NK-92 (cell line): ENCODE measurements around the gene CLN3.
"Not testable (repeated sequence)": the region's sequence is repeated elsewhere in the genome, so short reads cannot be mapped to it uniquely, and the experiment has no call there.

Source experiments
- DNase-seq: peaks from one replicate; lab custom pipeline; 2025; ENCODE audit not compliant: unreplicated experiment; lab: John Stamatoyannopoulos, UW

The CLN3 gene

DNA sequence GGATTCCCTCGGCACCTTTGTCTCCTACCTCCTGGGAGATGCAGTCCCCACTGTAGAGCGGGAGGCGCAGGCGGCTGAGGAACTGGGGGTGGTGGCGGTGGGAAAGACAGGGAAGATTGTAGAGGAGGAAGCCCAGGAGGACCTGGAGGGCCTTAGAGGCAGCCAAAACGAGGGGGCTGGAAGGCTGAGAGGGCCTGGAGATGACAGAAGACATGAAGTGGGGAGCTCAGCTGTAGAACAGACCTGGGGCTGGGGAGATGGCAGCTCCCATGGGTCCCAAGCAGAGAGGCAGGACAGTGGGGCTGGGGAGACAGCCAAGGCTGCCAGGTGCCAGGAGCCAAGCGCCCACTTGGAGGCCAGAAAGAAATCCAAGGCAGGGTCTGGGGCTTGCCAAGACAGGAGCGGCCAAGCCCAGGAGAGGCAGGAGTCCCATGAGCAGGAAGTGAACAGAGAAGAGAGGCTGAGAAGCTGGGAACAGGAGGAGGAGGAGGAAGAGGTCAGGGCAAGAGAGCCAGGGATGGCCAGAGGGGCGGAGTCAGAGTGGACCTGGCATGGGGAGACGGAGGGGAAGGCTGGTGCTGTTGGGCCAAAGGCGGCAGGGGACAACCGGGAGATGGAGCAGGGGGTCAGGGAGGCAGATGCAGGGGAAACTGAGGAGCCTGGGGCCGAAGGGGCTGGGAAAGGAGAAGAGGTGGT is 3.4 kb upstream of the CLN3 start:
- DNase-seq: no peak

- DNase-seq: peak; percentile 53
Measured at GRCh38 chr16:28494121-28494851, 2.4 kb upstream of the CLN3 start, which contains the start of gene APOBR. Gene APOBR, plus strand, starts transcription at chr16:28494643. Its CDS starts 39 bp downstream, at chr16:28494682.

DNA sequence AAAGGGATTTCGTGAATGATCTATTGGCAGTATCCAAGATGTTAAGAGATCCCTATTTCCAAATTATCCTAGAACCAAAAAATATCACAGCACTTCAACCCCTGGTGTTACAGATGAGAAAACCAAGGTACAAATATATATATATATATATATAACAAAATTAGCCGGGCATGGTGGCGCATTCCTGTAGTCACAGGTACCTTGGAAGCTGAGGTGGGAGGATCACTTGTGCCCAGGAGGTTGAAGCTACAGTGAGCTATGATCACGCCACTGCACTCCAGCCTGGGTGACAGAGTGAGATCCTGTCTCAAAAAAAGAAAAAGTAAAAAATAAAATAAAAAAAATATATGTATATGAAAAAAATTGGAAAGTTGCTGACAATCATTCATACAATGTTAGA is 637 bp upstream of the CLN3 start:
- no peak for DNase-seq

DNA sequence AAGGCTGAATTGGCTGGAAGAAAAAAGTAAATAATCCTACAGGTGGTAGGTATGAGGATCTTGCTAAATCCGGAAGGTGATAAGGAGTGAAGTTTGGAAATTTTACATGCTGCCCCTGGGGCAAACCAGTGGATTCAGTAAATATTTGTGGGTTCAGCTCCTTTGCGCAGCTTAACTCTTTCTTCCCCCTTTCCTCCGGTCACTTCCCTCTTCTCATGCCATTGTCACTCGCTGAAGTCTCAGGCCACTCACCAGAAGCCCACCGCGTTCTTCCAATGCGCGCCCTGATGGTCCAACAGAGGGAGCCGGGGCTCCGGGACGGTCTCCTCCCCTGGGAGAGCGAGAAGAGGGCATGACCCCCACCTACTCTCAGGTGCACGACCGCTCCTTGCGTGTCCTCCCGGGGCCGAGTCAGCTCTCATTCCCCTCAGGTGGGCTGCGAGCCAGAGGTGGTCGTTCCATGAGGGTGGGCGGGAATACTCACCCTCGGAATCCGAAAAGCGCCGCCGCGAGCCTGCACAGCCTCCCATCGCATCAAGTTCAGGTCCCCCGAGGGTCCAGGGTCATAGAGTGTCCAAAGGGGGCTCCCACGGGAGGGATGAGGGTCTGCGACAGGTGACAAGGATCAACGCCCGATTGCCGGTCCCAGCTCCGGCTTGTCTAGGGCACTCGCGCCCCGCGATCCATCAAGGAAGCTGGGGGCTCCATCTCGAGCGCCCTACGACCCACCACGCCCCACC is 474 bp downstream of the CLN3 start:
- no peak for DNase-seq

DNA sequence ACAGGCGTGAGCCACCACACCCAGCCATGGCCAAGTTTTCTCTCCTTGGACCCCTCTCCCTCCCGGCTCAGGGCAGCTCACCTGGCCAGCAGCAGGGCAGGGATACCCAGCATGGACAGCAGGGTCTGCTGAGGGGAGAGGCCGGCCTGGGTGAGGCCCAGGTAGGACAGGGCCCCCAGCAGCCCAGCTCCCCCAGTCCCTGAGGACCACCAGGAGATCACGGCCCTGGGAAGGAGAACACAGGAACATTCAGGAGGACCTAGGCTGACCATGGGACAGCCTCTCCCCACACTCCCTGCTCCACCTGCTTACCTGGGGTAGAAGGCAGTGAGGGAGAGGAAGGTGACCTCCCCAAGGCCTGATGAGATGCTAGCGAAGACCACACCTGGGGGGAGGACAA is 5.6 kb downstream of the CLN3 start:
- DNase-seq: no peak

DNA sequence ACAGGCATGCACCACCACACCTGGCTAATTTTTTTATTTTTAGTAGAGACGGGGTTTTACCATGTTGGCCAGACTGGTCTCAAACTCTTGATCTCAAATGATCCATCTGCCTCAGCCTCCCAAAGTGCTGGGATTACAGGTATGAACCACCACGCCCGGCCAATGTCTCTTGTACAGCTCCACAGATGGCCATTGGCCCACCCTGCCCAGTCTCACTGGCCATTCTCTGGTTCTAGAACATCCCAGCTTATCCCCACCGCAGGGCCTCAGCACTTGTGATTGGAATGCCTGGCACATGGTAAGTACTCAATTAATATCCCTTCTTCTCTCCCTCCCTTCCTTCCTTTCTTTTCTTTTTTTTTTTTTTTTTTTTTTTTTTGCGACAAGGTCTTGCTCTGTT is 8.5 kb downstream of the CLN3 start:
- not testable (repeated sequence) for DNase-seq

DNA sequence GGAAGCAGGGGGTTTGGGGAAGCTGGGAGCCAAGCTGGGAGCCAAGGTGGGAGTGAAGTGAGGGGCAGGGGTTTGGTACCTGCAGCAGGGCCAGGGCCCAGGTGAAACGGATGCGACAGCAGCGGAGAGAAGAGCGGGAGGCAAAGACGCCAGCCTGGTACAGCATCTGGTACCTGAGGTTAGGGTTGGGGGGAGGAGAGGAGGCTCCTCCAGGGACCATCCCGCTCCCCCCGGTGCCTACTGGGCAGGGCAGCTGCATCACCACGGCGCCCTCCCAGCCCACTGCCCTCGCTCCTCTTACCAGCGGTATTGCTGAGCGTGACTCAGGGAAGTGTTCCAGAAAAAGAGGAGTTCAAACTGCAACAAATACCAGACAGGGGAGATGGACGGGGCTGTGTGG is 9.8 kb downstream of the CLN3 start:
- no peak for DNase-seq

DNA sequence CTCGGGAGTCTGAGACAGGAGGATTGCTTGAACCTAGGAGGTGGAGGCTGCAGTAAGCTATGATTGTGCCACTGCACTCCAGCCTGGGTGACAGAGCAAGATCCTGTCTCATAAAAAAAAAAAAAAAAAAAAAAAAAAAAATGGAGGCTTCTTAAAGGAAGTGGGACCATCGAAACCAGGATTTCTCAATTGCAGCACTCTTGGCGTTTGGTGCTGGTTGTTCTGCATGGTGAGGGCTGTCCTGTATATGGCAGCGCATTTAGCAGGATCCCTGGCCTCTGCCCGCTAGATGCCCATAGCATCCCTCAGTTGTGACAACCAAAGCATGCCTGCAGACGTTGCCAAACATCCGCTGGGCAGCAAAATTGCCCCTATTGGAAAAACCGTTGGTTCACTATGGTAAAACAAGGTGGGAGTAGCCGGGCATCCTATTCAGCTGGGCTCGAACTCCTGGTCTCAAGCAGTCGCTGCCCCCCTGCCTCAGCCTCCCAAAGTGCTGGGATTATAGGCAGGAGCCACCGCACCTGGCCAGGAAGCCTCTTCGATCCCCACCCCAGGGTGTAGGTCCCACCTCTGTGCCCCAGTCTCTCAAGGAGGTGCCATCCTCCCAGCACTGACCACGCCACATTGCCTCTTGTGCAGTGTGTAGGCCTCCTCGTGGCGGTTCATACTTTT is 13.2 kb downstream of the CLN3 start:
- no peak for DNase-seq

- no peak for DNase-seq
Measured at GRCh38 chr16:28477311-28477920, 14.5 kb downstream of the CLN3 start.

DNA sequence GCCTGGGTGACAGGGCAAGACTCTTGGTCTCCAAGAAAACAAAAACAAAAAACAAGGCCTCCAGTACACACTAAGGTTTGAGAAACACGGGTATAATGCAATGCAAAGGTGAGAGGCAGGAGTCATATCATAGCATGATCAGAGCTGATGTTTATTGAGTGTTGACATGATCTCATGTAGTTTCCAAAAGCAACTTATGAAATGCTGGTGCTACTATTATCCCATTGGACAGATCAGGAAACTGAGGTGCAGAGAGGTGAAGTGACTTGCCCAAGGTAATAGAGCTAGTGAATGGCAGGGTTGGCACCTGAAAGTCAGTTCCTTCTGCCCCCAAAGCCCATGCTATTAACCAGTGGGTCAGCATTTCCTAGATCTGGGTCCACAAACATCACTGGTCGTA is 16.7 kb downstream of the CLN3 start:
- DNase-seq: no peak

DNA sequence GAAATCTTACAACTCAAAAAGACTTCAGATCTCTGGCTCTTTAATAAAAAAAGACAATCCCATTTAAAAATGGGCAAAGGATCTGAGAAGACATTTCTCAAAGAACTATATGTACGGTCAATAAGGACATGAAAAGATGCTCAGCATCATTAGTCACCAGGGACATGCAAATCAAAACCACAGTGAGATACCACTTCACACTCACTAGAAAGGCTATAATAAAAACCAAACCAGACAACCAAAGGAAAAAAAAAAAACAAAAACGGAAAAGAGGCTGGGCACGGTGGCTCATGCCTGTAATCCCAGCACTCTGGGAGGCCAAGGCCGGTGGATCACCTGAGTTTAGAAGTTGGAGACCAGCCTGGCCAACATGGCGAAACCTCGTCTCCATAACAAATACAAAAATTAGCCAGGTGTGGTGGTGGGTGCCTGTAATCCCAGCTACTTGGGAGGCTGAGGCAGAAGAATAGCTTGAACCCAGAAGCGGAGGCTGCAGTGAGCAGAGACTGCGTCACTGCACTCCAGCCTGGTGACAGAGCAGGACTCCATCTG is 18.1 kb downstream of the CLN3 start:
- DNase-seq: no peak

GRCh38 chr16:28447081-28447480 is 44.8 kb downstream of the CLN3 start:
- DNase-seq: not testable (repeated sequence)

DNA sequence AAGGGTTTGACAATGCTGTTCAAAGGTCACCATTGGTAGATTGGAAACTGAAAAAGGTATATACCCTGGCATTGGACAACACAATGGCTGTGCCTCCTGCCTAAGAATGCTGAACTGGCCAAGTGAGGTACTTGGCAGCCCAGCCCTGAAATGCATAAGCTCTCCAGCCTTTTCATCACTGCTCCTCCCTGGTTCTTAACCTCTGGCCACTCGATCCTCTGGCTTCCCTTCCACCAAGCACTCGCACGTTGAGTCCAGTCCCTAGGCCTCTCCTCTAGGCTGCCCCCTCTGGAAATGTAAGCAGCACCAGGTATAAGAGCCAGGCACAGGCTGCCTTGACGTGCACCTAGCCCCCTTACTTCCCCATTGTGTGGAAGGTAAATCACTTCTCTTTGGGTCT is 45.5 kb downstream of the CLN3 start:
- not testable (repeated sequence) for DNase-seq

DNA sequence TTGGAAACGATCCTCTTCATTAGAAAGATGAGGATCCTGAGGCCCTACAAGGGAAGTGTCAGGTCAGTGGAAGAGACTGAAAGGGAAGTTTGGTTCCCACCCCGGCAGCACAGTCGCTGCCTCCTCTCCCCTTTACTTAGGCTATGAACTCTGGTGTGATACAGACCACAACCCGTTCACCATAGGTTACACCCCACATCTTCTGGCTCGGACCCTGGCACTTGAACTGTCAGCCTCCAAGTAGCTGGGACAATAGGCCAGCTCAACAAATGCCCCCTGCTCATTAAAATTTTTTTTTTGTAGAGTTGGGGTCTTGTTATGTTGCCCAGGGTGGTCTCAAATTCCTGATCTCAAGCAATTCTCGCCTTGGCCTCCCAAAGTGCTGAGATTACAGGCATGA is 47.9 kb downstream of the CLN3 start:
- not testable (repeated sequence) for DNase-seq

- DNase-seq: not testable (repeated sequence)
Measured at GRCh38 chr16:28438899-28439298, 53.0 kb downstream of the CLN3 start.

- DNase-seq: not testable (repeated sequence)
Measured at GRCh38 chr16:28435340-28435739, 56.5 kb downstream of the CLN3 start.
